A172 (cell line): Measurements from ENCODE around the gene AGBL2. TPM values are rescaled to one million over a fixed set of nuclear protein-coding genes. Genes with fewer than 3 reads are reported as not detected.
A peak's percentile ranks its signal among the peaks of the same experiment; 100 is the strongest.

Source experiments
- DNase-seq: peaks from one replicate; pipeline ENCODE4 v3.0.0-alpha.2; 2015; ENCODE audit warnings: low spot score
- total RNA-seq: library from RNA; depleted of rRNA; stranded (reverse); fragments of >200 nt; shearing (Covaris generic); gene quantifications from 2 replicates; pipeline ENCODE4 v1.2.3, GENCODE V29; 2014; rRNA removed

The AGBL2 gene
- total RNA-seq, 1 experiment from 2014 or later: 2.8 TPM

DNA sequence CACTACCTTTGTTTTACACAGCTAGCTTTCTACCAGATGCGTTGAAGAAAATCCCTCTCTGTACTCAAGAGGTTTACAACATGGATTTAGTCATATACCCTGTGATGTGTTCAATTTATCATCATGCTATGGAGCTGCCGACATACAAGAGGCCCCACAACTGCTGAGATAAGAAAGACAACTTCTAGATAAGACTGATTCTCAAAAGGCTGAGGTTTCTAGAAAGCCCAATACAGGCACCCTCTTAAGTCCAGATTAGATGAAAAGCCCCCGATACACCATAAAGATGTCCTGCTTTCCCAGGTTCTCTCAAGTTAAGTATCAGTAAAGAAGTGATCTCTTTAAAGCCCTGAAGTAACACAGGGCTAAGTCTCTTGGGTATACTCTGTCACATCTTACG is 87.1 kb downstream of the AGBL2 start:
- DNase-seq: no peak

GRCh38 chr11:47626234-47626633 is 88.9 kb downstream of the AGBL2 start:
- DNase-seq: no peak

- DNase-seq: no peak
Observed at GRCh38 chr11:47620836-47621378, 94.3 kb downstream of the AGBL2 start.

- DNase-seq: no peak
Observed at GRCh38 chr11:47617417-47617809, 97.8 kb downstream of the AGBL2 start.

GRCh38 chr11:47616726-47617416 is 98.3 kb downstream of the AGBL2 start:
- DNase-seq: peak; percentile 43

DNA sequence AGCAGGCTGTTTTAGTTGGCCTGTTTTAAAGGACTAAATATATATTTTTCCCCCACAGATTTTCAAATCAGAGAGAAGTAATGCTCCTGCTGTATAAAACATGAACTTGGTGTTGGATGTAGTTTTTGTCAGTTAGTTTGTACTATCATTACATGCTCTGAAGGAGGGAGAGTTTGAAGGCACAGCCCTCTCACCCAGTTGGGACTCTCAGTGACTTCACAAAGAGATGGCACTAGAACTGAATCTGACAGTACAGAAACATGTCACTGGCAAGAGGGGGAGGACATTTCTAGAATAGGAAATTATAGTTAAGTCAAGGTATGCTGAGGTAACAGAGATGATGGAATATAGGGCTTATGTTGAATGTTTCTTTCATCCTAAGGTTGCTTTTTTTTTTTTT is 99.9 kb downstream of the AGBL2 start:
- DNase-seq: no peak

- DNase-seq: no peak
Observed at GRCh38 chr11:47611348-47611794, 103.8 kb downstream of the AGBL2 start.

DNA sequence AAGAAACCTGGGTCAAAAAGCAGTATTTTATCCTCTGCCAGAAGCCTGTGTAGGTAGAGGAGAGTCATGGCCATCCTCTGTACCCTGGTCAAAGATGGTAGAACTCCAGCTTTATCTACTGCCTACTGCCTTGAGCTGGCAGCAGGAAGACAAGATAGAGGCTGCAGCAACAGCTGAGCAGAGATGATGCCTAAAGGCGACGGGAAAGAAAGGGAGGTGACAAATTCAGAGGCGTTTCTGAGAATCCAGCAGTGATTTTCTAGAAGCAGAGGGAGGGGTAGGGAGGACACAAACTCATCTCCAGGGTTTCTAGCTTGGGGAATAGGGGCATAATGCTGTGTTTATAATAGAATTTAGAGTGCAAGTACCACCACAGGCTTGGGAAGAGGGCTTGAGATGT is 105.5 kb downstream of the AGBL2 start:
- no peak for DNase-seq

Other genes with a start within 250 kb of the AGBL2 start
- gene CELF1, start 162.2 kb downstream of the AGBL2 start, total RNA-seq: 94.7 and 115 TPM in 2 replicates
- gene PTPMT1, start 149.8 kb downstream of the AGBL2 start, total RNA-seq: 225 and 253 TPM in 2 replicates
- 44.7 and 60.4 TPM in 2 replicates for gene KBTBD4, start 136.4 kb downstream of the AGBL2 start, total RNA-seq
- 152 and 165 TPM in 2 replicates for gene NDUFS3, start 136.3 kb downstream of the AGBL2 start, total RNA-seq
- not detected in 2 replicates for gene FAM180B, start 128.7 kb downstream of the AGBL2 start, total RNA-seq
- gene C1QTNF4, start 121.0 kb downstream of the AGBL2 start, total RNA-seq: not detected in 2 replicates
- gene MTCH2, start 72.8 kb downstream of the AGBL2 start, total RNA-seq: 250 and 254 TPM in 2 replicates
- 32.9 and 33.4 TPM in 2 replicates for gene FNBP4, start 52.0 kb upstream of the AGBL2 start, total RNA-seq
- gene NUP160, start 133.0 kb upstream of the AGBL2 start, total RNA-seq: 42.3 and 43.4 TPM in 2 replicates